OCI-LY1 (cell line): ENCODE measurements around the gene PROK2.

Experiments
- H2AFZ ChIP-seq: fragments of 200-600 bp; sonication (generic), shearing (Covaris generic); 2 replicates; pipeline ENCODE4 v1.6.0; 2014; ENCODE audit warnings: antibody characterized with exemption, mild to moderate bottlenecking, low read length
- H3F3A ChIP-seq: fragments of 200-600 bp; sonication (generic), shearing (Covaris generic); 2 replicates; pipeline ENCODE4 v1.6.0; 2014; ENCODE audit warnings: mild to moderate bottlenecking, antibody characterized with exemption, low read length, moderate library complexity; ENCODE audit not compliant: insufficient read depth
- H3K27ac ChIP-seq: fragments of 200-600 bp; sonication (generic); 2 replicates; pipeline ENCODE4 v1.5.1; 2014; ENCODE audit warnings: low read length, mixed run types, mild to moderate bottlenecking, low read depth; ENCODE audit not compliant: poor library complexity, severe bottlenecking
- H3K27me3 ChIP-seq: fragments of 200-600 bp; sonication (generic); 2 replicates; pipeline ENCODE4 v1.6.0; 2014; ENCODE audit warnings: antibody characterized with exemption, mild to moderate bottlenecking, low read length, moderate library complexity; ENCODE audit not compliant: insufficient read depth
- H3K36me3 ChIP-seq: fragments of 200-600 bp; sonication (generic); 2 replicates; pipeline ENCODE4 v1.6.1; 2014; ENCODE audit warnings: mild to moderate bottlenecking, antibody characterized with exemption, low read length, moderate library complexity, mixed read lengths; ENCODE audit not compliant: insufficient read depth
- H3K4me1 ChIP-seq: fragments of 200-600 bp; sonication (generic); 2 replicates; pipeline ENCODE4 v1.5.1; 2014; ENCODE audit warnings: mild to moderate bottlenecking, low read length, moderate library complexity; ENCODE audit not compliant: insufficient read depth, severe bottlenecking
- H3K4me2 ChIP-seq: fragments of 200-600 bp; sonication (generic), shearing (Covaris generic); 2 replicates; pipeline ENCODE4 v1.6.1; 2014; ENCODE audit warnings: low read length
- H3K4me3 ChIP-seq: fragments of 200-600 bp; sonication (generic); 2 replicates; pipeline ENCODE4 v1.5.1; 2014; ENCODE audit warnings: low read length, low read depth, mild to moderate bottlenecking, mixed read lengths; ENCODE audit not compliant: poor library complexity, severe bottlenecking
- H3K79me2 ChIP-seq: fragments of 200-600 bp; shearing (Covaris generic); 2 replicates; pipeline ENCODE4 v1.6.1; 2016; ENCODE audit warnings: mixed run types, low read length, mixed read lengths; ENCODE audit not compliant: insufficient read depth
- H3K9ac ChIP-seq: fragments of 200-600 bp; sonication (generic), shearing (Covaris generic); 2 replicates; pipeline ENCODE4 v1.6.1; 2014; ENCODE audit warnings: mild to moderate bottlenecking, low read length, mixed read lengths
- H3K9me2 ChIP-seq: fragments of 200-600 bp; sonication (generic), shearing (Covaris generic); 2 replicates; pipeline ENCODE4 v1.6.1; 2014; ENCODE audit warnings: low read depth, mild to moderate bottlenecking, low read length, mixed read lengths
- H3K9me3 ChIP-seq: fragments of 200-600 bp; shearing (Covaris generic); 2 replicates; pipeline ENCODE4 v1.6.1; 2014; ENCODE audit warnings: low read length, mixed read lengths
- H4K20me1 ChIP-seq: fragments of 200-600 bp; sonication (generic), shearing (Covaris generic); 2 replicates; pipeline ENCODE4 v1.6.0; 2016; ENCODE audit warnings: mild to moderate bottlenecking, low read length; ENCODE audit not compliant: insufficient read depth
- EZH2 ChIP-seq: fragments of 200-600 bp; sonication (generic), shearing (Covaris generic); IDR thresholded peaks from 2 replicates; pipeline ENCODE4 v1.8.0; 2017; ENCODE audit warnings: borderline replicate concordance, mixed run types, mild to moderate bottlenecking, antibody characterized with exemption, low read length, moderate library complexity, mixed read lengths
- TF ChIP-seq, protein P1 (sequence below): fragments of 200-600 bp; sonication (generic), shearing (Covaris generic); IDR thresholded peaks from 2 replicates; pipeline ENCODE4 v1.5.1; 2017; ENCODE audit warnings: mild to moderate bottlenecking, antibody characterized with exemption, low read length, moderate library complexity, mixed read lengths

Gene PROK2, protein sequence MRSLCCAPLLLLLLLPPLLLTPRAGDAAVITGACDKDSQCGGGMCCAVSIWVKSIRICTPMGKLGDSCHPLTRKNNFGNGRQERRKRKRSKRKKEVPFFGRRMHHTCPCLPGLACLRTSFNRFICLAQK

DNA sequence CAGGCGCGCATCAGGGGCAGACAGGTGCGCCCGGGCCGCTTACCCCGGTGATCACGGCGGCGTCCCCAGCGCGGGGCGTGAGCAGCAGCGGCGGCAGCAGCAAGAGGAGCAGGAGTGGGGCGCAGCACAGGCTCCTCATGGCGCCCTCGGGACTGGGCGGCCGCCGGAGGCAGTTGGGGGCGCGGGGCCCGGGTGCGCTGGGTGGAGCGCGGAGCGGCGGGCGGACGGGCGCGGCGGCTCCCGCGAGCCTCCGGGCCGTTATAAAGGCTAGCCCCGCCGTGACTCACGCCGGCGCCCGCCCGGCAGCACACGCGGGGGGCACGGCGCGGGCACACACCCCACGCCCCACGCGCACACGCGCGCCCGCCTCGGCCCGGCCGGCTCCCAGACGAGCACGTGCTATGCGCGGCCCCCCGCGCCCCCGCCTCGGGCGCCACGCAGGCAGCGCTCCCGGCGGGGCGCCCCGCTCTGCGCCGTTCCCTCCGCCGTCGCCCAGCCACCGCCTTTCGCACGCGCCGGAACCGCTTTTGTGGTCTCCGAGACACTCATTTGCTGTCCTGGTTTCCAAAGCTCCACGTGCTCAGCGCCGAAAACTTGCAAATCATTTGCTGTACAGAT, at the start of gene PROK2:
Gene PROK2 (minus strand): TSS at position 235 of the 618 bp plus-strand sequence. CDS start 96 bp downstream, at position 139.
- Histone ChIP-seq H3K9me2 (no peaks in the 10 kb centered on the region), H3K27ac (no peak within 1 kb of the TSS), H3K4me3 (no peak within 1 kb of the TSS), H3K36me3 (no peaks in the 10 kb centered on the region), H3K4me2 (no peak within 1 kb of the TSS), H3K79me2 (no peaks in the 10 kb centered on the region), H4K20me1 (no peaks in the 10 kb centered on the region), H3F3A (no peaks in the 10 kb centered on the region), H2AFZ (no peak within 1 kb of the TSS), H3K27me3 (no peaks in the 10 kb centered on the region), H3K9me3 (no peaks in the 10 kb centered on the region), H3K9ac (no peak within 1 kb of the TSS), H3K4me1 (no peaks in the 10 kb centered on the region)
- TF ChIP-seq EZH2 = no peak
- TF ChIP-seq, protein P1, sequence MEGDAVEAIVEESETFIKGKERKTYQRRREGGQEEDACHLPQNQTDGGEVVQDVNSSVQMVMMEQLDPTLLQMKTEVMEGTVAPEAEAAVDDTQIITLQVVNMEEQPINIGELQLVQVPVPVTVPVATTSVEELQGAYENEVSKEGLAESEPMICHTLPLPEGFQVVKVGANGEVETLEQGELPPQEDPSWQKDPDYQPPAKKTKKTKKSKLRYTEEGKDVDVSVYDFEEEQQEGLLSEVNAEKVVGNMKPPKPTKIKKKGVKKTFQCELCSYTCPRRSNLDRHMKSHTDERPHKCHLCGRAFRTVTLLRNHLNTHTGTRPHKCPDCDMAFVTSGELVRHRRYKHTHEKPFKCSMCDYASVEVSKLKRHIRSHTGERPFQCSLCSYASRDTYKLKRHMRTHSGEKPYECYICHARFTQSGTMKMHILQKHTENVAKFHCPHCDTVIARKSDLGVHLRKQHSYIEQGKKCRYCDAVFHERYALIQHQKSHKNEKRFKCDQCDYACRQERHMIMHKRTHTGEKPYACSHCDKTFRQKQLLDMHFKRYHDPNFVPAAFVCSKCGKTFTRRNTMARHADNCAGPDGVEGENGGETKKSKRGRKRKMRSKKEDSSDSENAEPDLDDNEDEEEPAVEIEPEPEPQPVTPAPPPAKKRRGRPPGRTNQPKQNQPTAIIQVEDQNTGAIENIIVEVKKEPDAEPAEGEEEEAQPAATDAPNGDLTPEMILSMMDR = no peak

GRCh38 chr3:71831599-71831998, 46.7 kb upstream of the PROK2 start:
- H4K20me1 ChIP-seq = no peaks in the 10 kb centered on the region
- no peak overlapping the region for H3K4me2 ChIP-seq
- H3K9ac ChIP-seq = no peak overlapping the region
- no peaks in the 10 kb centered on the region for H3F3A ChIP-seq
- H3K36me3 ChIP-seq = no peaks in the 10 kb centered on the region
- no peaks in the 10 kb centered on the region for H3K9me3 ChIP-seq
- no peaks in the 10 kb centered on the region; the same call in 1 of the 2 replicates for H3K27me3 ChIP-seq
- H2AFZ ChIP-seq = no peak overlapping the region
- TF ChIP-seq, protein P1 = no peak
- no peak for TF ChIP-seq EZH2
- H3K9me2 ChIP-seq = no peaks in the 10 kb centered on the region
- H3K4me1 ChIP-seq = no peaks in the 10 kb centered on the region
- H3K79me2 ChIP-seq = no peaks in the 10 kb centered on the region
- H3K27ac ChIP-seq = no peak overlapping the region
- no peak overlapping the region for H3K4me3 ChIP-seq

GRCh38 chr3:71825551-71826283, 40.8 kb upstream of the PROK2 start:
- Histone ChIP-seq H3K4me2 (no peak overlapping the region), H3K4me3 (no peak overlapping the region), H3K9me2 (no peaks in the 10 kb centered on the region), H4K20me1 (no peaks in the 10 kb centered on the region), H3K4me1 (no peaks in the 10 kb centered on the region), H3F3A (no peaks in the 10 kb centered on the region), H3K27ac (no peak overlapping the region), H3K9me3 (no peaks in the 10 kb centered on the region), H3K36me3 (no peaks in the 10 kb centered on the region), H3K79me2 (no peaks in the 10 kb centered on the region), H3K9ac (no peak overlapping the region), H2AFZ (no peak overlapping the region), H3K27me3 (no peaks in the 10 kb centered on the region; the same call in none of the 2 replicates)
- TF ChIP-seq, protein P1 = no peak
- no peak for TF ChIP-seq EZH2
